Gastrocnemius medialis (tissue), 4 donors: ENCODE data around the gene OR2T12. TPM values are rescaled to one million over a fixed set of nuclear protein-coding genes. Genes with fewer than 3 reads are reported as not detected.
"Not testable (repeated sequence)": the region's sequence is repeated elsewhere in the genome, so short reads cannot be mapped to it uniquely, and the experiment has no call there.

Source experiments
- ATAC-seq, 2 donors: fragments of 150-250 bp; one replicate each; pipeline ENCODE4 v1.9.1; 2016
- DNase-seq, 2 donors: peaks; one replicate each; pipeline ENCODE4 v3.0.0-alpha.2; 2019
- H3K27ac ChIP-seq, 4 donors: fragments of 200-600 bp; sonication (generic); 1 replicate in 1 of 4; 2 replicates in 3 of 4; pipeline ENCODE4 v1.5.1; 2016 to 2018; ENCODE audit warnings: mild to moderate bottlenecking in 2 of 4, moderate library complexity in 1 of 4
- H3K27me3 ChIP-seq, 3 donors: fragments of 200-600 bp; sonication (generic) in 2 of 3; 1 replicate in 1 of 3; 2 replicates in 2 of 3; pipeline versions ENCODE4 v1.5.1 to v1.6.0; 2016 to 2019; ENCODE audit warnings: mild to moderate bottlenecking in 1 of 3, moderate library complexity in 1 of 3
- H3K36me3 ChIP-seq, 2 donors: fragments of 200-600 bp; sonication (generic) in 1 of 2; one replicate each; pipeline ENCODE4 v1.5.1; 2017 to 2018
- H3K4me1 ChIP-seq, 2 donors: fragments of 200-600 bp; sonication (generic) in 1 of 2; one replicate each; pipeline ENCODE4 v1.5.1; 2016 to 2017; ENCODE audit warnings: mild to moderate bottlenecking in 2 of 2
- H3K4me3 ChIP-seq, 4 donors: fragments of 200-600 bp; sonication (generic) in 3 of 4; 1 replicate in 1 of 4; 2 replicates in 3 of 4; pipeline ENCODE4 v1.5.1; 2016 to 2019; ENCODE audit warnings: mild to moderate bottlenecking in 2 of 4
- H3K9me3 ChIP-seq, 3 donors: fragments of 200-600 bp; sonication (generic) in 2 of 3; 1 replicate in 1 of 3; 2 replicates in 2 of 3; pipeline ENCODE4 v1.5.1; 2016 to 2019
- POLR2A ChIP-seq, 2 donors: fragments of 450-650 bp; IDR thresholded peaks; one replicate each; pipeline ENCODE4 v1.6.1; 2017; ENCODE audit warnings: antibody characterized with exemption in 2 of 2, mild to moderate bottlenecking in 2 of 2, moderate library complexity in 2 of 2
- in situ Hi-C, 4 donors: fragments of 200-750 bp; cut with MboI; loops; one replicate each; pipeline versions ENCODE4 v1.15.0 to v1.8.0; 2017; ENCODE audit warnings: low sequenced_read_pairs in 4 of 4
- intact Hi-C: fragments of 100-400 bp; cut with DNase I; formaldehyde crosslinking; loops from one replicate; pipeline ENCODE4 v1.15.1; 2023; ENCODE audit warnings: low total_unique reads
- total RNA-seq, 4 donors: library from RNA; depleted of rRNA; stranded (reverse); fragments of >200 nt; gene quantifications; one replicate each; pipeline versions ENCODE4 v1.1.0 to v1.2.3, GENCODE V29; 2016
- TF ChIP-seq, protein P1 (sequence below), 5 experiments: fragments of 450-650 bp in 3 of 5; fragments of 200-600 bp in 2 of 5; sonication (generic) in 2 of 5; IDR thresholded peaks in 4 of 5; conservative IDR thresholded peaks in 1 of 5; 1 replicate in 4 of 5; 2 replicates in 1 of 5; pipeline ENCODE4 v1.5.1; 2016 to 2019; ENCODE audit warnings: antibody characterized with exemption in 5 of 5, mild to moderate bottlenecking in 3 of 5, moderate library complexity in 3 of 5

Gene OR2T12
- total RNA-seq, 4 donors from 2014 or later = not detected

DNA sequence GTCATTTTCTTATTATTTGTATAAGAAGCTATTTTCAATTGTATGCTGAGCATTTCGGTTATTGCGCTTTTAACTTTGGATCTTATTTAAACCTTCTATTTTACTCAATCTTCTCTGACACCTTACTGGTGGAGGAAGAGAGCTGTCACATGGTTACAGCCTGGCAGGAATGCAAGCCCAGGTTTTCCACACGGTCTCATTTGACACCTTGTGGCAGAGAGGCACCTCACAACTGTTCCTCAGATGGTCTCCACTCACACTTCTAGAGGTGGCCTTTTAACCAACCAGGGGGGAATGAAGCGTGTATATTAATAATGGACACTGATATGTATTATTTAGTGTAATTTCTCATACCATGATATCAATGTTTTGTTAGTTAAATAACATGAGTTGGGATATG lies 35.0 kb downstream of the OR2T12 start:
- intact Hi-C loops = no loop called here
- H3K27ac ChIP-seq = no peak overlapping the region
- H3K27me3 ChIP-seq = no peaks in the 10 kb centered on the region
- in situ Hi-C loops = no loop called here
- no peak for ATAC-seq
- TF ChIP-seq, protein P1, sequence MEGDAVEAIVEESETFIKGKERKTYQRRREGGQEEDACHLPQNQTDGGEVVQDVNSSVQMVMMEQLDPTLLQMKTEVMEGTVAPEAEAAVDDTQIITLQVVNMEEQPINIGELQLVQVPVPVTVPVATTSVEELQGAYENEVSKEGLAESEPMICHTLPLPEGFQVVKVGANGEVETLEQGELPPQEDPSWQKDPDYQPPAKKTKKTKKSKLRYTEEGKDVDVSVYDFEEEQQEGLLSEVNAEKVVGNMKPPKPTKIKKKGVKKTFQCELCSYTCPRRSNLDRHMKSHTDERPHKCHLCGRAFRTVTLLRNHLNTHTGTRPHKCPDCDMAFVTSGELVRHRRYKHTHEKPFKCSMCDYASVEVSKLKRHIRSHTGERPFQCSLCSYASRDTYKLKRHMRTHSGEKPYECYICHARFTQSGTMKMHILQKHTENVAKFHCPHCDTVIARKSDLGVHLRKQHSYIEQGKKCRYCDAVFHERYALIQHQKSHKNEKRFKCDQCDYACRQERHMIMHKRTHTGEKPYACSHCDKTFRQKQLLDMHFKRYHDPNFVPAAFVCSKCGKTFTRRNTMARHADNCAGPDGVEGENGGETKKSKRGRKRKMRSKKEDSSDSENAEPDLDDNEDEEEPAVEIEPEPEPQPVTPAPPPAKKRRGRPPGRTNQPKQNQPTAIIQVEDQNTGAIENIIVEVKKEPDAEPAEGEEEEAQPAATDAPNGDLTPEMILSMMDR (IDR thresholded peaks at IDR 0.05 in 4 of 5, conservative IDR thresholded peaks at IDR 0.05 in 1 of 5) = no peak
- TF ChIP-seq POLR2A (IDR thresholded peaks at IDR 0.05) = no peak
- no peaks in the 10 kb centered on the region for H3K4me1 ChIP-seq
- DNase-seq = no peak
- no peaks in the 10 kb centered on the region for H3K36me3 ChIP-seq
- no peaks in the 10 kb centered on the region for H3K9me3 ChIP-seq
- no peak overlapping the region for H3K4me3 ChIP-seq

DNA sequence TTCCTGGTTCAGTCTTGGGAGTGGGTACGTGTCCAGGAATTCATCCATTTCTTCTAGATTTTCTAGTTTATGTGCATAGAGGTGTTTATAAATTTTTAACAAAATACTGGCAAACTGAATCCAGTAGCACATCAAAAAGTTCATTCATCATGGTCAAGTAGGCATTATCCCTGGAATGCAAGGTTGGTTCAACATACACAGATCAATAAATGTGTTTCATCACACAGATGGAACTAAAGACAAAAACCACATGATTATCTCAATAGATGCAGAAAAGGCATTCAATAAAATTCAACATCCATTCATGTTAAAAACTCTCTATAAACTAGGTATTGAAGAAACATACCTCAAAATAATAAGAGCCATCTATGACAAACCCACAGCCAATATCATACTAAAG lies 43.9 kb downstream of the OR2T12 start:
- H3K36me3 ChIP-seq, H3K4me3 ChIP-seq, H3K9me3 ChIP-seq, H3K27ac ChIP-seq, intact Hi-C loops, ATAC-seq, DNase-seq, H3K4me1 ChIP-seq, H3K27me3 ChIP-seq, in situ Hi-C loops: not testable (repeated sequence)

DNA sequence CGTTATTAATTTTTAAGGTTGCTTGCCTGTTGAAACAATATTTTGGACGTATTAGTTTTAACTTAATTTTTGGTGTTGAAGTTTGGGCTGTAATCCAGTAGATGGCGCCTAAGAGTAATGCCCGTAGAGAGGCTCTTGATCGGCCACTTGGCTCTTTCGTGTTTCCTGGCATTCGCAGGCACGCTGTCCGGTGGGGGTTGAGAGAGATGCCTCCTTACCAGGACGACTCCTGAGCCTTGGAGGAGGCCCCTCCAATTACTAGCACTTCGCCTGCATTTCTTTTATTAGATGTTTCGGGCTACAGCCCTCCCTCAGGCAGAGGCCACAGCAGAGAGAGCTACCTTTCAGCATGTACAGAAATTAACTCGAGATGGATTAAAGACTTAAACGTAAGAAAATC lies 60.0 kb downstream of the OR2T12 start:
- intact Hi-C loops (no loop called here), in situ Hi-C loops (no loop called here)
- no peaks in the 10 kb centered on the region for H3K36me3 ChIP-seq
- no peak overlapping the region for H3K27ac ChIP-seq
- H3K27me3 ChIP-seq = no peaks in the 10 kb centered on the region
- H3K4me1 ChIP-seq = no peaks in the 10 kb centered on the region
- ATAC-seq (no peak), DNase-seq (no peak)
- H3K9me3 ChIP-seq = no peaks in the 10 kb centered on the region
- no peak for TF ChIP-seq POLR2A (IDR thresholded peaks at IDR 0.05)
- TF ChIP-seq, protein P1 (IDR thresholded peaks at IDR 0.05 in 4 of 5, conservative IDR thresholded peaks at IDR 0.05 in 1 of 5) = no peak
- no peak overlapping the region for H3K4me3 ChIP-seq

Other genes starting within 250 kb of the OR2T12 start
- not detected for gene OR2L13, start 208.2 kb downstream of the OR2T12 start, total RNA-seq
- not detected for gene OR2M5, start 158.3 kb downstream of the OR2T12 start, total RNA-seq
- not detected for gene OR2M2, start 128.6 kb downstream of the OR2T12 start, total RNA-seq
- not detected for gene OR2M3, start 106.2 kb downstream of the OR2T12 start, total RNA-seq
- gene OR2M4, start 72.0 kb downstream of the OR2T12 start, total RNA-seq = not detected
- not detected for gene OR2T33, start 25.4 kb downstream of the OR2T12 start, total RNA-seq
- gene OR2M7, start 21.1 kb upstream of the OR2T12 start, total RNA-seq = not detected
- gene OR14C36, start 45.4 kb upstream of the OR2T12 start, total RNA-seq = not detected
- gene OR2T4, start 58.2 kb upstream of the OR2T12 start, total RNA-seq = not detected
- not detected for gene OR2T6, start 72.3 kb upstream of the OR2T12 start, total RNA-seq
- not detected for gene OR2T1, start 99.6 kb upstream of the OR2T12 start, total RNA-seq
- gene OR2T2, start 142.2 kb upstream of the OR2T12 start, total RNA-seq = not detected
- not detected for gene OR2T3, start 169.9 kb upstream of the OR2T12 start, total RNA-seq
- not detected for gene OR2T5, start 185.2 kb upstream of the OR2T12 start, total RNA-seq
- gene OR2G6, start 204.6 kb upstream of the OR2T12 start, total RNA-seq = not detected